K562 (cell line): Measurements from ENCODE around the gene C1orf167. TPM values are rescaled to one million over a fixed set of nuclear protein-coding genes. Genes with fewer than 3 reads are reported as not detected.
A peak's percentile ranks its signal among the peaks of the same experiment; 100 is the strongest.

Source experiments
- BACH1 ChIP-seq: fragments of 200-800 bp; sonication (Bioruptor generic); IDR thresholded peaks from 2 replicates; pipeline ENCODE4 v1.6.1; 2016; ENCODE audit warnings: missing genetic modification characterization, missing compliant biosample characterization
- FIP1L1 ChIP-seq: fragments of 200-400 bp; formaldehyde crosslinking; IDR thresholded peaks from 2 replicates; pipeline ENCODE4 v1.6.1; 2018; ENCODE audit warnings: mild to moderate bottlenecking, low read depth, low read length; ENCODE audit not compliant: poor library complexity, severe bottlenecking
- GTF2E2 ChIP-seq: fragments of 200-800 bp; sonication (Bioruptor generic); IDR thresholded peaks from 2 replicates; pipeline ENCODE4 v1.6.1; 2016; ENCODE audit warnings: missing genetic modification characterization, missing compliant biosample characterization
- HMBOX1 ChIP-seq: sonication (generic); IDR thresholded peaks from 2 replicates; pipeline ENCODE4 v1.6.1; 2016
- IFI16 ChIP-seq: fragments of 250-450 bp; sonication (Bioruptor Pico); IDR thresholded peaks from 2 replicates; pipeline ENCODE4 v2.1.2; 2022; ENCODE audit warnings: mild to moderate bottlenecking, inconsistent platforms
- KLF13 ChIP-seq: fragments of 450-650 bp; IDR thresholded peaks from 2 replicates; pipeline ENCODE4 v1.6.1; 2016; ENCODE audit warnings: missing genetic modification characterization, low read depth, mild to moderate bottlenecking, missing compliant biosample characterization, moderate library complexity, borderline replicate concordance
- PCBP2 ChIP-seq: fragments of 200-400 bp; formaldehyde crosslinking; IDR thresholded peaks from 2 replicates; pipeline ENCODE4 v1.6.1; 2018; ENCODE audit warnings: low read length, low read depth, mild to moderate bottlenecking, moderate library complexity; ENCODE audit not compliant: poor library complexity, severe bottlenecking
- PTTG1 ChIP-seq: fragments of 450-650 bp; IDR thresholded peaks from 2 replicates; pipeline ENCODE4 v1.6.1; 2016; ENCODE audit warnings: low read depth, mild to moderate bottlenecking, missing genetic modification characterization, missing compliant biosample characterization
- RBM25 ChIP-seq: fragments of 200-400 bp; formaldehyde crosslinking; IDR thresholded peaks from 2 replicates; pipeline ENCODE4 v1.6.1; 2018; ENCODE audit warnings: low read length, low read depth, moderate library complexity; ENCODE audit not compliant: severe bottlenecking
- SETDB1 ChIP-seq: IDR thresholded peaks from one replicate; pipeline ENCODE4 v1.6.1; 2012; ENCODE audit warnings: low read length, control low read depth, inconsistent platforms
- SRSF7 ChIP-seq: fragments of 200-400 bp; formaldehyde crosslinking; optimal IDR thresholded peaks from 2 replicates; pipeline ENCODE3; 2017; ENCODE audit warnings: mild to moderate bottlenecking, low read depth, low read length
- STAT5B ChIP-seq: fragments of 250-450 bp; sonication (Bioruptor Pico); IDR thresholded peaks from 2 replicates; pipeline ENCODE4 v1.8.0; 2021; ENCODE audit warnings: mild to moderate bottlenecking, inconsistent platforms
- TARDBP ChIP-seq: fragments of 450-650 bp; IDR thresholded peaks from 2 replicates; pipeline ENCODE4 v1.6.1; 2016
- WHSC1 ChIP-seq: IDR thresholded peaks from one replicate; pipeline ENCODE4 v1.6.1; 2012; ENCODE audit warnings: low read length, control low read depth, inconsistent platforms
- ZBTB5 ChIP-seq: fragments of 450-650 bp; IDR thresholded peaks from 2 replicates; pipeline ENCODE4 v1.6.1; 2017; ENCODE audit warnings: antibody characterized with exemption
- ZBTB9 ChIP-seq: fragments of 450-650 bp; formaldehyde crosslinking; IDR thresholded peaks from 2 replicates; pipeline ENCODE4 v1.4.0; 2020; ENCODE audit warnings: mild to moderate bottlenecking, moderate library complexity
- ZHX1 ChIP-seq: fragments of 150-350 bp; conservative IDR thresholded peaks from 2 replicates; pipeline ENCODE4 v1.6.1; 2014; ENCODE audit warnings: low read length
- ZNF174 ChIP-seq: fragments of 250-450 bp; sonication (Bioruptor Pico); IDR thresholded peaks from 2 replicates; pipeline ENCODE4 v1.4.0; 2020; ENCODE audit warnings: mild to moderate bottlenecking
- ZNF197 ChIP-seq: fragments of 200-800 bp; sonication (Bioruptor generic); IDR thresholded peaks from 2 replicates; pipeline ENCODE4 v1.6.1; 2016; ENCODE audit warnings: low read depth, missing genetic modification characterization, missing compliant biosample characterization
- ZNF561 ChIP-seq: fragments of 450-650 bp; formaldehyde crosslinking; conservative IDR thresholded peaks from 2 replicates; pipeline ENCODE4 v1.4.0; 2020; ENCODE audit warnings: mild to moderate bottlenecking, moderate library complexity
- polyA plus RNA-seq, 8 experiments: library from polyadenylated mRNA; depleted of rRNA in 4 of 8; stranded (reverse) in 5 of 8; unstranded in 3 of 8; fragments of >200 nt; fragmentation: Nextera tagmentation in 2 of 8; fragmentation: Illumina TruSeq in 1 of 8; extraction: Ambion mirVana in 2 of 8; extraction: Trizol in 1 of 8; gene quantifications; 2 replicates each; pipeline versions ENCODE4 v1.2.1 to v1.2.3, GENCODE V29; 2011 to 2014; ENCODE audit warnings: inconsistent platforms in 1 of 8, missing spikeins in 1 of 8
- total RNA-seq, 7 experiments: library from RNA; depleted of rRNA in 6 of 7; stranded (reverse); fragments of >200 nt in 6 of 7; fragmentation: Illumina TruSeq in 2 of 7; extraction: Trizol in 2 of 7; gene quantifications; 2 replicates each; pipeline versions ENCODE4 v1.2.1 to v1.2.3, GENCODE V29; 2011 to 2021; ENCODE audit warnings: low replicate concordance in 1 of 7

The C1orf167 gene
- total and polyA plus RNA-seq, 9 of the 15 experiments (the other 6 are each of a cell fraction or from before 2014, with no cell fraction given): 0.22 to 0.86 (median 0.31) TPM; not detected in 2

GRCh38 chr1:11735854-11736745, 25.9 kb upstream of the C1orf167 start, which contains the start of gene AGTRAP (continued):
- 0 out of 2 replicates have a peak, but pooled peaks have one; percentile 50 for TF ChIP-seq ZHX1
- TF ChIP-seq ZBTB5: no peak
- TF ChIP-seq RBM25: no peak
- no peak for TF ChIP-seq PTTG1 (tag)
- TF ChIP-seq WHSC1: no peak
- TF ChIP-seq GTF2E2 (tag): no peak
- TF ChIP-seq PCBP2: no peak
- no peak for TF ChIP-seq STAT5B (CRISPR knock-in tag)
- TF ChIP-seq HMBOX1: no peak
- TF ChIP-seq FIP1L1: peak; percentile 62
- no peak for TF ChIP-seq IFI16 (CRISPR knock-in tag)
- peak; percentile 83 for TF ChIP-seq ZBTB9 (CRISPR knock-in tag)
- no peak for TF ChIP-seq ZNF197
- TF ChIP-seq SETDB1: no peak
- TF ChIP-seq SRSF7: no peak
- TF ChIP-seq ZNF561 (CRISPR knock-in tag): 0 out of 2 replicates have a peak, but pooled peaks have one; percentile 9
- no peak for TF ChIP-seq BACH1 (tag)
- TF ChIP-seq TARDBP: no peak; the same call in 1 of the 2 replicates
- TF ChIP-seq KLF13 (tag): 0 out of 2 replicates have a peak, but pooled peaks have one; percentile 24
- no peak for TF ChIP-seq ZNF174 (CRISPR knock-in tag)
